ENCODE measurements around the gene DRC1.

DRC1 gene

DNA sequence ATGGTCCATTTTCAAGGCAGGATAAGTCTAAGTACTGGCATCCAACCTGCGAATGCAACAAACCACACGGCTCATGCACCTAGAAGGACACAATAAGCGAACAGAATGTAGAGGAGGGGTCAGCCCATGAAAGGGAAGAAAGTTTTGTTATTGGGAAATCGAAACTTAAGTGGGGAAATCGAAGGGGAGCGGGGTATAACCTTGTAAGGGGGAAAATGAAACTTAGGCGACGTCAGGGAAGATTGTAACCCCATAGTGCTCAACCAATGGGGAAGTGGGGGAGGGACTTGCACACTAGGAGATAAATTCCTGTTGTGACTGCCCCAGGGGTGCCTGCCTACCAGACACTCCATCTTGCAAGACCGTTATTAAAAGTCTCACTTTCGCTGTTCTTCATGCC, 91.8 kb downstream of the DRC1 start:
- no peak for DNase-seq (ENCODE audit: low spot score)

DNA sequence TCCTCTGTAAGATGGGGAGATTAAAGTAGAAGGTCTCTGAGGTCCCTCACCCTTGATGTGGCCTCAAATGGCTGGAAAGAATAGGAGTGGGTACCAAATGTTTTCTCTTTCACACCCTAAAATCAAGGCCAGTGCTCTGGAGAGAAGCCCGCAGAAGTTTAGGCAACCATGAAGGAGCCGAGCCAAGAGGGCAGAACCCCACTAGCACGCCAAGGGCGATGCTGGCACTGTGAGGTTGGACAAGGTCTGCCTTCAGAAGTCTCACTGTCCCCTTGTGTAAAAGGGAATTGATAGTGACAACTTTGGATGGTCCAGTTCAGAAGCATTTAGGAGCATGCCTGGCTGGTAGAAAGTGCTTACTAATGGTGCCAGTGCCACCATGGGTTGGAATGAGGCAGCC, 92.5 kb downstream of the DRC1 start:
- no peak for DNase-seq (ENCODE audit: low spot score)

DNA sequence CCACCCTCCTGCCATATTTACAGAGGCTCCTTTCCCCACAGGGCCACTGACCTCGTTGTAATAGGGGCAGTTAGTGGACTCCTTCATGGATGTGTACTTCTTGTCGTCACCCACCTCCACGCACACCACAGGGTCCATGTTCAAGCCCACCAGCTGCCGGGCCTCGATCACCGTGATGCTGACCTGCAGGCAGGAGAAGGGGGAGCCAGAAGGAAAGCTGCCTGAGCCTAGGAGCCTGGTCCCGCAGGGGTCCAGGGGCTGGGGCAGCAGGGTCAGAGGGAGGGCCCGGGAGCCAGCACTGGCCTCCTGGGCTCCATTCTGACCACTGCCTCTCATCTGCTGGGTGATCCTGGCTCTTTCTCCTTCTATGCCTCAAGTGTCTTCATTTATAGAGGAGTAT, 93.2 kb downstream of the DRC1 start:
- no peak for DNase-seq (ENCODE audit: low spot score)

DNA sequence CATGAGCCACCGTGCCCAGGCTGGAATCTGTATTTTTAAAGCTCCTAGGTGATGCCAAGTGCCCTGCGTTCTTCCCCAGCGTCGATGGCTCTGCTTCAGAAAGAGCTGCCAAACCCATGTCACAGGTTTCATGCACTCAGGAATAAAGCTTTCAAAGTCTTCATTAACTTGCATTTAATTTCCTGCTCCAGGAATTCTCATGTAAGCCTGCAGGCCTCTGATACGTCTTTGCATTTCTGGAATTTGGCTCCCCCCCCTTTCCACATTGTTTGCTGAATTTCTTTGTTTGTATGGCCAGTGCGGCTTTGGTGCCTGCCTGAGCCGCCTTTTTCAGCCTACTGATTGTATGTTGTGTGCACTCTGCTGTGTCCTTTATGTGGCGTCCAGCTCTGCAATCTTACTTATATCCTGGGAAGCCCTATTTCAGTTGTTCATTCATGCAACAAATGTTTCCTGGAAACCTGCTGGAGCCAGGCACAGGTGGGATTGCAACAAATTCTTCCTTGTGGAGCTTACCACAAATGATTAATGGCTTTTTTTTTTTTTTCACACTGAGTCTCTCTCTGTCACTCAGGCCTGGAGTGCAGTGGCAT, 94.1 kb downstream of the DRC1 start:
- DNase-seq (ENCODE audit: low spot score): no peak

DNA sequence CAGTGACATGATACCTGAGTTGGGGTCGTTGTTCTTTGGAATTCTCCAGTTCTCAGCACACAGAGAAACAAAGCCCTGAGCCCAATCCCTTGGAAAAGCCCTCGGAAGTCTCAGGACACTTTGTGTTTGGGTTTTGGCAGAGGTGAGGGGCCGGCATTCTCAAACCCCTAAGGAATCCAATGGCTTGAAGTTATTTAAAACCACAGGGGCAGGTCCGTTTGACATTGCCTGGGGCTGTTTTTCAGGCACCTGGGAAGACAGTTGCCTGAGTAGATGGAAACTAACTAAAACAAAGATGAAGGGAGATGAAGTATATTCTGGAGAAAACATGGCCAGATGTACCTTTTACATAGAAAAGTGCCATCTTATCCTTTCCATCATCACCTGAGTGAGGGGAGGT, 98.7 kb downstream of the DRC1 start:
- DNase-seq (ENCODE audit: low spot score): no peak

DNA sequence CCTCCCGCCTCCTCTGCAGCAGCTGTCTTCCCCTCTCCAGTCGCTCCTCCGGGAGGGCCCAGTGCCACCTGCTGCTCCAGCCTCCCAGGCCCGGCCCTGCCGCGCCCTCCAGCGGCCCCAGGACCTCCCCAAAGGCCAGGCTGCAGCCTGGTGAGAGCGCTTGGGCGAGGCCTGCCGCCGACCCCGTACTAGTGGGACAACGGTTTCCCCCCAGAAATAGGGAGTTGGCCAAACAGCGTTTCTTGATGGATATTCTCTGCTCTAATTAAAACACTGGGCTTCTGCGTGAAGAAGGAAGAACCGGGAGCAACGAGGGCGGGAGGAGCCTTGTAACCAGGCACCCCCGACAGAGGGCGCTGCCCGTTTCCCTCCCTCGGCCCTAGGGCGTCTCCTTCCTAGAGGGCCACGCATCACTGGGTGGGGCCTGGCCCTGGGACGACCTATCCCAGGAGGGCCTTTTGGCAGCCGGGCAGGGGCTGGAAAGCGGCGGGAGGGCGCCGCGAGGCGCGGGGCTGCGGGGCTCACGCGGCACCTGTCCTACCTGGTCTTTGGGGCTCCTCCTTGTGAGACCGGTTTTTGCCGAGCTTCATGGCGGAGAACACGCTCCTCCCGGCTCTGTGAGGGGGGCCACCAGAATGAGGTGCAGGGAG, 101.6 kb downstream of the DRC1 start:
- DNase-seq (ENCODE audit: low spot score): peak; percentile 49

DNA sequence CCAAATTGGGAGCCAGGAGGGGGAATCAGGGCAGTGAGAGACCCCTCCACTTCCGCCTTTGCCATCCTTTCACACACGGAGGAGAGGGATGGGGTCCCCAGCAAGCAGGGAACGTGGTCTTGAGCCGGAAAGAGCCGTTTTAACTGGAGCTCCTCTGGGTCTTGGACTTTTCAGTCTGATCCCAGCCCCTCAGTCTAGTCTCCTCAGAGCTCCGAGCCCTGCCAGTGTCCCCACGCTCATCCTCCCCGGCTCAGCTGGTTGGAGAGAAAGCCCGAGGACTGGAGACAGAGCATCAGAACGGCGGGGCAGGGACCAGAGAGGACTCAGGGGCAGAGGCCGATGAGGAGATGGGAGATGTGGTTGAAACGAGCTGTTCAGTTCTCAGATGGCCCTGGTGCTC, 102.3 kb downstream of the DRC1 start:
- DNase-seq (ENCODE audit: low spot score): no peak

DNA sequence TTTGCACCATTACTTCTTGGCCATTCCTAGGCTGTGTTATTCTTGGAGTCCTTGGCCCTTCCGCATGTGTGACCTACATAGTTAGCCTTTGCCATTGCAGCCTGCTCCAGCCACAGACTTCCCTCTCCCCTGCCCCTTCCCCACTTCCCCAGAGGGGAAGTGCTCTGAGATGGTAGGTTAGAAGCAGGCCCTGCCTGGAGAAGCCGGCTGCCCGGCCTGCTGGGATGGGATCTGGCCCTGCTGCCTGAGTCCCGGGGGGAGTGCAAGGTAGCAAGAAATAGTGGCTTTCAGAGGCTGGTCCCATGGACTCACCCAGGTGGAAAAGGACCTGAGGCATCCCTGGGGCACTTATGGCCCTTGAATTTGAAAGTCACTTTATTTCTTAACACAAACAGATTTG, 104.6 kb downstream of the DRC1 start:
- no peak for DNase-seq (ENCODE audit: low spot score)
